ENCODE data around the gene GRIN2A.

The GRIN2A gene

DNA sequence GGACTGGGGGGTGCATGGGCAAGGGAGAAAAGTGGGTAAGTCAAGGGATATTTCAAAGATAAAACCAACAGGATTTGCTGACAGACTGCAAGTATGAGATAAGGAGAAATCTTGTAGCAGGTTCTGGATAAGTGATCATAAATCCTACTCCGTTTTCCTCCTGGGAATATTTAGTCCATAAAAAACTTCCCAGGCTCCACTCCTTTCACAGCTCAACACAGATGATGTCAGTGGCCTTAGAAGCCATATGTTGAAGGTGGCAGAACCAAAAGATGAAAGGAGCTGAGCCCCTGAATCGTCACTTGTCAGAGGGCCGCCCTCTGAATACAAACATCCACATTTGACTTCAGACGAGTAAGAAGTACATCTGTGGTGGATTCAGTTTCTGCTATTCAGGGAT lies 71.7 kb downstream of the GRIN2A start:
- TF ChIP-seq, protein P1, sequence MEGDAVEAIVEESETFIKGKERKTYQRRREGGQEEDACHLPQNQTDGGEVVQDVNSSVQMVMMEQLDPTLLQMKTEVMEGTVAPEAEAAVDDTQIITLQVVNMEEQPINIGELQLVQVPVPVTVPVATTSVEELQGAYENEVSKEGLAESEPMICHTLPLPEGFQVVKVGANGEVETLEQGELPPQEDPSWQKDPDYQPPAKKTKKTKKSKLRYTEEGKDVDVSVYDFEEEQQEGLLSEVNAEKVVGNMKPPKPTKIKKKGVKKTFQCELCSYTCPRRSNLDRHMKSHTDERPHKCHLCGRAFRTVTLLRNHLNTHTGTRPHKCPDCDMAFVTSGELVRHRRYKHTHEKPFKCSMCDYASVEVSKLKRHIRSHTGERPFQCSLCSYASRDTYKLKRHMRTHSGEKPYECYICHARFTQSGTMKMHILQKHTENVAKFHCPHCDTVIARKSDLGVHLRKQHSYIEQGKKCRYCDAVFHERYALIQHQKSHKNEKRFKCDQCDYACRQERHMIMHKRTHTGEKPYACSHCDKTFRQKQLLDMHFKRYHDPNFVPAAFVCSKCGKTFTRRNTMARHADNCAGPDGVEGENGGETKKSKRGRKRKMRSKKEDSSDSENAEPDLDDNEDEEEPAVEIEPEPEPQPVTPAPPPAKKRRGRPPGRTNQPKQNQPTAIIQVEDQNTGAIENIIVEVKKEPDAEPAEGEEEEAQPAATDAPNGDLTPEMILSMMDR (IDR thresholded peaks at IDR 0.05; ENCODE audit: low read depth, low read length): no peak
- no peak overlapping the region for H3K4me3 ChIP-seq (ENCODE audit: low read depth, low read length)

DNA sequence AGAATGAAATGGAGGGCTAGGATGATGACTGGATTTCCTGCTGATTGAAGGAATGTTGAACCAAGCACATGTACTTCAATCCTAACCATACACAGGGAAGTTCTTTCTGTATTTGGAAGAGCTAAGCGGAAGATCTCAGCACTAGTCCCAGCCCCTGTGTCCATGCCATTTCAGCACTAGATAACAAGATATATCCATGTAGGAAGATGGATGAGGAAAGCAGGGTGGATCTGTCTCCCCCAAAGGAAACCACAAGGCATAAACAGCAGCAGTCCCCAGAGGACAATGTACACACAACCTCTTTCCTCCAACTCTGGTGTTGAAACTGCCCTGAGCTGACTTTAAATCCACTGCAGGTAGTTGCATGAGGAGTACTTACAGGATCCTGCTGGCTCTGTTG lies 75.1 kb downstream of the GRIN2A start:
- H3K4me3 ChIP-seq (ENCODE audit: low read depth, low read length): no peak overlapping the region
- TF ChIP-seq, protein P1 (IDR thresholded peaks at IDR 0.05; ENCODE audit: low read depth, low read length): no peak

DNA sequence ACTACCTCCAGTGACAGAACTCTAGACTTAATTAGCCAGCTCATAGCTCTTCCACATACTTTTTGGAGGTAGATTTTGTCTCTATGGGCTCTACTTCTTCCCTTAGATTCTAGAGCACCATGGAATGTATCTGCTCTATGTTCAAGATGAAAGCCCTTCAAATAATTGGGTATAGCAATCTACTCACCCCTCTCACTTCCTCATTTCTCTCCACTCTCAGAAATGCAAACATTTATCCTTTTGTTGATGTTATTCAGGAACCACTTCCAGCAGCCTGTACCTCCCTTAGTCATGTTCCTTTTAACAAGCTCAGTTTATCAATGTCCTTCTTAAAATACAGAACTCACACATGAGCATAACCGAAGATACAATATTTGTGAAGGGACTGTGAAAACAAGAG lies 78.5 kb downstream of the GRIN2A start:
- H3K4me3 ChIP-seq (ENCODE audit: low read depth, low read length): no peak overlapping the region

DNA sequence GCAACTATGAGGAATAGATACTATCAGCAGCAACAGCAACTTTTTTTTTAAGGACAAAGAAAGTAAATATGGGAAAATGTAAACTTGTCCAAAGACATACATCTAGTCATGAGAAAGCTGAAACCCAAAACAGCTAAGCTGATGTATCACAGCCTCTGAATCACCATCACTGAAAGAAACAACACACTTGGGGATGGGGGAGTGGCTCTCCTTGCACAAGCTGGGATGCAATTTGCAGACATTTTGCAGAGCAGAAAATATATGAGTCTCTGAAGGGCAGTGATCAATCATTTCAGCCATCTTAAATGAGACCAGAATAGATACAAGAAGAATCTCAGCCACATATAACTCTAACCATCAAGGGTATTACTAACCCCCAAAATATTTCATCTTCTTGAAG lies 79.1 kb downstream of the GRIN2A start:
- TF ChIP-seq, protein P1 (IDR thresholded peaks at IDR 0.05; ENCODE audit: low read depth, low read length): no peak
- H3K4me3 ChIP-seq (ENCODE audit: low read depth, low read length): no peak overlapping the region

More for the DNA sequence above, 78.5 kb downstream of the GRIN2A start:
- TF ChIP-seq, protein P1 (IDR thresholded peaks at IDR 0.05; ENCODE audit: low read depth, low read length): no peak

DNA sequence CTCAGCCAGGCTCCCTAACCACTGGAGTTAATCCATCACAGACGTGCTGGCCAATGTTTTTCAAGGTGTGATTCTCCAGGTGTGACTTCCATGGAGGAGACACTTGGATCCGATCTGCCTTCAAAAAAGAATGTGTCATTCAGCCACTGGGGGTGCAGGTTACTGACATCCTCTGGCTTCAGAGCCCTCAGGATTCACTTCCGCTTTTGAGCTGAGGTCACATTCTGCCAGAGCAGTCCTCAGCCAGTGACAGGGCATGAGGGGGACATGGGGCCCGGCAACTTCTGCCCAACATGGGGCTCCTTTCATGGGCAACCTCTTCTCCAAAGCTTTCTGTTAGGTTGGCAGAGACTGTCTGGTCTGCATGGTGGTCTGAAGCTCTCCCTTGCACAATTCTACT lies 81.4 kb downstream of the GRIN2A start:
- no peak overlapping the region for H3K4me3 ChIP-seq (ENCODE audit: low read depth, low read length)
- TF ChIP-seq, protein P1 (IDR thresholded peaks at IDR 0.05; ENCODE audit: low read depth, low read length): no peak

DNA sequence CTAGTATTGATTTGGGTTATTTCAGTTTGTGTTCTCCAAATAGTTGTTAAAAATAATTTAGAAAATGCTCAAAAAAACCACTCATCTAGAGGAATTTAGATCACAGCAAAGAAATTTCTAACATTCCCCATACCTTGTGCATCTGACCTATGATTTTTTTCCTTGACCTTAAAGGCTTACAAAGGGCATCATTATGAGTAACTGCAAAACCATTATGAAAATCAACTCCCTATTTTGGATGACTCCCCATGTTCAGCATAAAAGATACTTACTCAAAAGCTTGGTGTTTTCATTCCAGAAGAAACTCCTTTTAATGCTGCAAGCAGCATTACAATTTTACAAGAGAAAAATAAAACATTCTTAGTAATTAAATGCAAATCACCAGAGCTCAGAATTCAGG lies 83.2 kb downstream of the GRIN2A start:
- no peak overlapping the region for H3K4me3 ChIP-seq (ENCODE audit: low read depth, low read length)
- TF ChIP-seq, protein P1 (IDR thresholded peaks at IDR 0.05; ENCODE audit: low read depth, low read length): no peak

DNA sequence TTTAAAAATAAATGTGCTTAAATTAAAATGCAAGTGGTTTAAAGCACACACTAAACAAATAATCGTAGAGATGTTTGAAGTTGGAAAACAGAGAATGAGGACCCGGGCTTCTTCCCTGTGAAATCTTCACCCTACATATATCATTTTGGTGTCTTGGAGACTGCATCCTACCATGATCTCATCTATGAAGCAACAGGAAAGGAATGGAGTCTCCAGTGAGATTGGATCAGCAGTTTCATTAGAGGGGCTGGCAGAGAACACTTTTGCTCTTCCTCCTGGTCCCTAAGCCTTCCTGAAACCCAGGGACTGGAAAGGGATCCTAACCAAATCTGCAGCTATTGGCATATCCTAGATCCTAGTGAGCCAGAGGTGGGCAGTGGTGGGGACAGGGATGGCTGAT lies 85.0 kb downstream of the GRIN2A start:
- TF ChIP-seq, protein P1 (IDR thresholded peaks at IDR 0.05; ENCODE audit: low read depth, low read length): no peak
- H3K4me3 ChIP-seq (ENCODE audit: low read depth, low read length): no peak overlapping the region
